Measurements from ENCODE around the gene PLD4.
A peak's percentile ranks its signal among the peaks of the same experiment; 100 is the strongest.

PLD4 gene

DNA sequence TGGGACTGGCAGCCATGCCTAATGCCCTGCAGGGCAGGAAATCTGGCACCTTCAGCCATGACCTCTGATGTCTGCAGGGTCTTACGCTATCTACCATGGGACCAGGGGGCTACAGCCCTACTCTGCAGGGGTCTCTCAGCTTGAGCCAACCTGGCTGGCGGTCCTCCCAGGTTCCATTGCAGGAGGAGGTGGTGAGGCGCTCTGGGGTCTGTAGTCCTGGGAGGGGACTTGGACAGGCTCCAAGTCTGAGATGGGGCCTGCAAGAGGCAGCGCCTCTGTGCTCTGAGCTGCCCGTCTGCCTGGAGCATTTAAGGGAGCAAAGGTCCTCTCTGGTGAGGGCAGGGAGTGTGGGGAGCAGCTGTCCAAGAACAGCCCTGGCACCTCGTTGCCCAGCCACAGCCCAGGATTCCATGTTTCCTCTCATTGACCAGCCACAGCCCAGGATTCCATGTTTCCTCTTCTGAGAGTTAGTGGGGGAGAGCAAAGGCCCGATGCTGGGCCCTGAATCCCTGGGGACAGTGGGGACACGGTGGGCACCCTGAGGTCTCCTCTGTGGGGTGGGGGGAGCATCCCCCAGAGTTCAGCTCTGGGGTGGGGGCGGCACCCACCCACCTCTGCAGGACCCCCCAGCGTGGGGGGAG, 655 bp downstream of the PLD4 start:
- peak overlapping the region in 1 of 7 experiments; percentile 8 for H3K4me3 ChIP-seq
- peak overlapping the region in 3 of 21 experiments; percentile 37 to 57 (median 39) for H3K27ac ChIP-seq

GRCh38 chr14:104925855-104926609, 1.4 kb downstream of the PLD4 start:
- Histone ChIP-seq H3K27ac (peak overlapping the region in 4 of 21 experiments; percentile 12 to 39 (median 20)), H3K4me3 (no peak overlapping the region)

DNA sequence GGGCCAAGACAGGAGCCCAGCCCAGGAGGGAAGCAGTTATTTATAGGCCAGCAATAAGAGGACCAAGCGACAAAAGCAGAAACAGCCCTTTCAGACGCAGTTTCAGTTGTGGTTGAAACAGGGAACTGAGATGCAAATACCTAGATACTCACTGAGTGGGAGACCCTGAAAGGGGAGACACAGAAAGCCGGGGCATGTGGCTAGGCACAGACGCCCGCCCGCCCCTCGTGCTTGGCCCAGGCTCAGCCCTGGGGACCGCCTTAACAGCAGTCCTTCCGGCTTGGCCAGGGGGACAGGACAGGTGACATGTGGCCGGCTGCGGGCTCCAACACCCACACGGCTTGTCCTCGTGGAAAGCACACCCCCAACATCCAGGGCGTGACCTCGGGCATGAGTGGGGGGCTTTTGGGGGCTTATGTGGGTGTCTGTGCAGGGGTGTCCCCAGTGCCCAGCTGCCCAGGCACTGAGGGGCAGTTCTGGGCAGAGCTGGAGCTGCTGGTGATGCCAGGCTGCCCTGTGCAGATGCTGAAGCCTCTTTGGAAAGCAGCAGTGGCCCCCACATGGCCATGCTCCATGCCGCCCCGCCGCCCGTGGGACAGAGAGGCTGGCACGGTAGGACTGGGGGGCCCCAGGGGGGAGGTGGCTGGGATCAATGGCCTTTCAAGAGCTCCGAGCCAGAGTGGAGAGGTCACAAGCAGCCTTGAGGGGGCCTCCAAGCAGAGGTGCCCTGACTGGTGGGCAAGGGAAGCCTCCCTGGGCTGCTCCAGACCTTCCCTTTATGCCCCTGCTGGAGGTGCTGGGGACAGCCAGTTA, 2.1 kb downstream of the PLD4 start:
- Histone ChIP-seq H3K27ac (peak overlapping the region in 2 of 21 experiments; percentile 7 to 39), H3K4me3 (no peak overlapping the region)

- no peak overlapping the region for H3K27ac ChIP-seq
- H3K4me3 ChIP-seq, result no peak overlapping the region
Observed at GRCh38 chr14:104927432-104927816, 2.7 kb downstream of the PLD4 start.

GRCh38 chr14:104927901-104928300, 3.2 kb downstream of the PLD4 start:
- no peak overlapping the region for H3K4me3 ChIP-seq
- H3K27ac ChIP-seq, result no peak overlapping the region

DNA sequence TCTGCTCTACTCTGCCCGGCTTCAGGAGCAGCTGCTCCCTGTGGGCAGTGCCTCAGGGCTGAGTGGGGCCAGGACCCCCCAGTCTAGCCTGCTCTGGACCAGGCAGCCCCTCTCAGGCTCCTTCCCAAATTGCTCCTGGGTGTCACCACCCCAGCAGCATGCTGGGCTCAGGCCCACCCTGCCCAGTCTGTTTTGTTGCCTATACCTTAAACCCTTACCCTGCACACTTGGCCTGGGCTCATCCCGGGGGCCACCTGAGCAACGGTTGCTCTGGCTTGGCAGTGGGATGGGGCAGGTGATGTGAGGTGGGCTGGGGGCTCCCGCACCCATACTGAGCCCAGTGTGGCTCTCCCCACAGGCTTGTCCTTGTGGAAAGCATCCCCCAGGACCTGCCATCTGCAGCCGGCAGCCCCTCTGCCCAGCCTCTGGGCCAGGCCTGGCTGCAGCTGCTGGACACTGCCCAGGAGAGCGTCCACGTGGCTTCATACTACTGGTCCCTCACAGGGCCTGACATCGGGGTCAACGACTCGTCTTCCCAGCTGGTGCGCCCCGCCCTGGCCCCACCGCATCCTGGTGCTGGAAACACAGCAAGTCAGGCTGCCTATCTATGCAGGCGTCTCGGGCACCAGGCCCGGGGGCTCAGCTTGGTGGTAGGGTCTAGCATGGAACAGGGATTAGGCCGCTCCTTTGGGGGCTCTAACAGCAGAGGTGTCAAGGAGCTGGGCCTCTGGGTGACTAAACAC, 3.9 kb downstream of the PLD4 start:
- Histone ChIP-seq H3K4me3 (no peak overlapping the region), H3K27ac (no peak overlapping the region)

GRCh38 chr14:104929268-104930230, 4.9 kb downstream of the PLD4 start:
- Histone ChIP-seq H3K27ac (no peak overlapping the region), H3K4me3 (no peak overlapping the region)

- H3K27ac ChIP-seq, result no peak overlapping the region
- no peak overlapping the region for H3K4me3 ChIP-seq
Observed at GRCh38 chr14:104930526-104931303, 6.0 kb downstream of the PLD4 start.

DNA sequence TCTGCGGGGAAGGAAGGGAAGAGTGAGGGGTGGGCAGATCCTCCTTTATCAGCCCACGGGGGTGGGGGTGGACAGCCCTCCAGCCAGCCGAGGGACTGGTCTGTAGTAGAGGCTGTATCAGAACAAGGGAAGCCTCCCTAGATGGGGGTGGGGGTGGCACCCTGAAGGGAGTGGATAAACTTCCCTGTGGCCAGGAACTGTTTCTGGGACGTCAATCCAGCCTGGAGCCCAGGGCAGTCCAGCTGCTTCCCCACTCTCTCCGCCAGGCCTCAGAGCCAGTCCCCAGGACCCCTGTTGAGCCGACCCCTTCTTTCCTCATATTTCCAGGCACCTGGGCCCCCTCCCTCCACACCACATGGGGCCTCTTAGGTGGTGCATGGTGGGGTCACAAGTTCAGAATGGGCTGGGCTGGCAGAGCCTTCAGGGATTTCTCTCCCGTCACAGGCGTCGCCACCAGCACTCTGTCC, 6.7 kb downstream of the PLD4 start:
- no peak overlapping the region for H3K27ac ChIP-seq
- H3K4me3 ChIP-seq, result no peak overlapping the region

DNA sequence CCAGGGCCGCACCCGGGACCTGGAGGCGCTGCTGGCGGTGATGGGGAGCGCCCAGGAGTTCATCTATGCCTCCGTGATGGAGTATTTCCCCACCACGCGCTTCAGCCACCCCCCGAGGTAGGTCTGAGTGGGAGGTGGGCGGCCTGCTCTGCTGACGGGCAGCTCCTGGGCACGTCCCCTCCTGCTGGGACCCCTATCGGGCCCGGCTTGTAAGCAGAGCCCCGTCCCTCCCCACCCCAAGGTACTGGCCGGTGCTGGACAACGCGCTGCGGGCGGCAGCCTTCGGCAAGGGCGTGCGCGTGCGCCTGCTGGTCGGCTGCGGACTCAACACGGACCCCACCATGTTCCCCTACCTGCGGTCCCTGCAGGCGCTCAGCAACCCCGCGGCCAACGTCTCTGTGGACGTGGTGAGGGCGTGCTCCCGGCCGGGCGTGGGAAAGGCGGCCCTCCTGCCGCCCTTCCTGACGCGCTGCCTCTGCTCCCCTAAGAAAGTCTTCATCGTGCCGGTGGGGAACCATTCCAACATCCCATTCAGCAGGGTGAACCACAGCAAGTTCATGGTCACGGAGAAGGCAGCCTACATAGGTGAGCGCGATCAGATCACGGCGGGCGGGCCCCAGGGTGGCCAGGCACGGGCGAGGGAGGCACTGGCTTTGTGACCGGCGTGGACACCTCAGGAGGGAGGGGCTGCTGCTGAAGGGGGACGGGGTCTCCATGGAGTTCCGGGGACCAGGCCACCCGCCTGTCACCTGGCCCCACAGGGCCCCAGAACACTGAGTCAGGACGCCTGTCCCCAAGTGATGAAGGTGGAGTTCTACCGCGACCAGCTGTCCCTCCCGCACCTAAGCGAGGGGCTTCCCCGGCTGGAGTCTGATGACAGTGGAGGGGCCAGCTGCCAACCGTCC, 7.3 kb downstream of the PLD4 start:
- H3K4me3 ChIP-seq, result peak overlapping the region in 2 of 7 experiments; percentile 44 to 53

GRCh38 chr14:104932676-104933631, 8.3 kb downstream of the PLD4 start:
- peak overlapping the region; percentile 41 to 55 (median 52) for H3K4me3 ChIP-seq
- peak overlapping the region in 17 of 21 experiments; percentile 1 to 79 (median 52) for H3K27ac ChIP-seq

More for the DNA sequence above, 7.3 kb downstream of the PLD4 start:
- no peak overlapping the region for H3K27ac ChIP-seq

GRCh38 chr14:104933746-104934733, 9.4 kb downstream of the PLD4 start:
- peak overlapping the region in 6 of 21 experiments; percentile 14 to 79 (median 52) for H3K27ac ChIP-seq
- peak overlapping the region in 6 of 7 experiments; percentile 41 to 55 (median 49) for H3K4me3 ChIP-seq

- Histone ChIP-seq H3K27ac (no peak overlapping the region), H3K4me3 (no peak overlapping the region)
Observed at GRCh38 chr14:104935026-104935650, 10.5 kb downstream of the PLD4 start.

- Histone ChIP-seq H3K4me3 (no peak overlapping the region), H3K27ac (no peak overlapping the region)
Observed at GRCh38 chr14:104935955-104936354, 11.3 kb downstream of the PLD4 start.

Measured in skin epidermis (tissue), 12 donors.